Posterior vena cava (tissue), 2 donors: Measurements from ENCODE around the gene DYRK2. TPM values are rescaled to one million over a fixed set of nuclear protein-coding genes. Genes with fewer than 3 reads are reported as not detected.

Experiments used
- DNase-seq: peaks from one replicate; pipeline ENCODE4 v3.0.0-alpha.2; 2020; ENCODE audit warnings: low spot score
- intact Hi-C, 2 donors: fragments of 100-400 bp; cut with DNase I; formaldehyde crosslinking; loops; one replicate each; pipeline versions ENCODE4 v1.14.1 to v1.14.2; 2022 to 2023
- total RNA-seq, 2 donors: library from RNA; stranded (reverse); fragmentation: NEBNext Ultra II Directional; extraction: Animal tissue kit (Norgen Biotek cat#: 25700); gene quantifications; one replicate each; pipeline ENCODE4 v1.2.1, GENCODE V29; 2021
- donor health status: DM: yes; HTN: yes; CAD: no.
- donor health status: DM: yes; HTN: yes; CAD: no.

Gene DYRK2
- total RNA-seq, 2 donors from 2014 or later: 44.3 to 47.8 TPM

DNA sequence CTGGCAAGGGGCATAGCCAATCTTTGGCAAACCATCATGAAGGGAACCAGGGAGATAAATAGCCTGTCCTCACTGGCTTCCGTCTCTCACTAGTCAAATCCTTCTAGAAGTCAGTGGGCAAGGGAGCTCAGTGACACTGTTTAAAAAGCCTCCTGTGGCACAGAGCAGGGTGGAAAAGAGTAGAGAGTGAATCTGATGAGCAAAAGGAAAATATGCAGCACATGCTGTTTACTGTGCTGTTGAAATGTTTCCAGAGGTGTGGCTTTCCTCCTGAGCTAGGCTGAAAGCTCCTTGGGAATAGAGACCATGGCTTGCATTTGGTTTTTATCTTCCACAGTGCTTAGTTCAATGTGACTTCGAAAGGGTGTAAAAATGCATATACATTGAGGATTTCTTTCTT is 7.7 kb upstream of the DYRK2 start:
- no peak for DNase-seq
- intact Hi-C loops: loop anchor here (10.0 kb wide), 2 partner anchors 186 to 206 kb away; no protein-coding TSS in a partner anchor

DNA sequence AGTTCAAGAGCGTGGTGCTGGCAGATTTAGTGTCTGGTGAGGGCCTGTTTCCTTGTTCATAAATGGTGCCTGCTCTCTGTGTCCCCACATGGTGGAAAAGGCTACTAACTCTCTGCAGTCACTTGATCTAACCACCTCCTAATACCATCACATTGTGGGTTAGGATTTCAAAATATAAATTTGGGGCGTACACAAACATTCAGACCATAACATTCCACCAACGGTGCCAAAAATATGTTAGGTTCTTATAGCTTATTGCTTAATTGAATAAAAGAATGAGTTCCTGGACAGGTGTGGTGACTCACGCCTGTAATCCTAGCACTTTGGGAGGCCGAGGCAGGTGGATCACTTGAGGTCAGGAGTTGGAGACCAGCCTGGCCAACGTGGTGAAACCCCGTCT is 3.4 kb upstream of the DYRK2 start:
- intact Hi-C loops: loop anchor here (5.0 to 10.0 kb wide), 5 partner anchors 190 to 297 kb away; no protein-coding TSS in a partner anchor

GRCh38 chr12:67645601-67646000 is 2.9 kb upstream of the DYRK2 start:
- no peak for DNase-seq
- intact Hi-C loops: loop anchor here (5.0 to 10.0 kb wide), 5 partner anchors 191 to 297 kb away; no protein-coding TSS in a partner anchor

More for the DNA sequence above, 3.4 kb upstream of the DYRK2 start:
- DNase-seq: no peak

GRCh38 chr12:67646775-67647174 is 1.8 kb upstream of the DYRK2 start:
- intact Hi-C loops: loop anchor here (5.0 to 10.0 kb wide), 5 partner anchors 192 to 296 kb away; no protein-coding TSS in a partner anchor
- DNase-seq: no peak

GRCh38 chr12:67647181-67647798 is 1.3 kb upstream of the DYRK2 start:
- intact Hi-C loops: loop anchor here (5.0 to 10.0 kb wide), 5 partner anchors 192 to 295 kb away; no protein-coding TSS in a partner anchor
- DNase-seq: peak; percentile 79

DNA sequence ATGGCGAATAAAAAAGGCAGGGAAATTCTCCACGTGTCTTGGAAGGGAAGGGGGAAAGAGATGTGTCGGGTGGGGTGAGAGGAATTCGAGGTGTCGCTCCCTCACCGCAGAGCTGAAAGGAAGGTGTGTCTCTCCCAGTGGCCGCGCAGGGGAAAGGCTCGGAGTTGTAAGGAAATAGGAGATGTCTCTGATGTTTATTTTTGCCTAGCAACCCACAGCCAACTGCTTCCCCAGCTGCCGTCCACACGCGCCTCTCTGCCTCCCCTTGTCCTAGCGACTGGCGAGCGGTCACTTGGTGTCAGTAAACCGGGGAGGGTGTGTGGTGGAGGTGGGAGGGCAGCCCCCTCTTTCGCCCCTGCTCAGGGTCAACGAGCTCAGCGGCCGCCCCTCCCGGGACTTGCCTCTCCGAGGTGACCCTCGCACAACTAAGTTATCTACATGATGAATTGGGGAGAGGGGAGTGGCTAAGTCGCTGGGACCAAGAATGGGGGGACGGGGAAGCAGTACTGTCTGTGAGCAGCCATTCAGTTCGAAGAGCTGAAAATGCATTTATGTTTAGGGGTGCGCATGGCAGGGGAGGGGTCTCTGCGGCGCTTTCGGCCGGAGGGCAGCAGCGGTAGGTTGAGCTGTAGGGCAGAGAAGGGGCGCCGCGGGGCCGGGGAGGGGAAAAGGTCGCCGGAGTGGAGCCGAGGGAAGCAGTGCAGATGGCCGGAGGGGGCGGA is 585 bp upstream of the DYRK2 start:
- peak; percentile 94 for DNase-seq
- intact Hi-C loops: loop anchor here (5.0 to 10.0 kb wide), 5 partner anchors 193 to 294 kb away; no protein-coding TSS in a partner anchor

GRCh38 chr12:67649261-67649569 is 670 bp downstream of the DYRK2 start:
- intact Hi-C loops: loop anchor here (5.0 to 10.0 kb wide), 5 partner anchors 194 to 293 kb away; no protein-coding TSS in a partner anchor
- DNase-seq: peak; percentile 81

GRCh38 chr12:67649570-67650387 is 1.2 kb downstream of the DYRK2 start:
- peak; percentile 83 for DNase-seq
- intact Hi-C loops: loop anchor here (5.0 to 10.0 kb wide), 6 partner anchors 145 to 293 kb away; no protein-coding TSS in a partner anchor

GRCh38 chr12:67650388-67651131 is 2.0 kb downstream of the DYRK2 start:
- DNase-seq: no peak
- intact Hi-C loops: loop anchor here in 1 of 2 donors (10.0 kb wide), 1 partner anchor 144 kb away; no protein-coding TSS in a partner anchor

- DNase-seq: no peak
- intact Hi-C loops: loop anchor here in 1 of 2 donors (10.0 kb wide), 1 partner anchor 144 kb away; no protein-coding TSS in a partner anchor
Measured at GRCh38 chr12:67651132-67651695, 2.7 kb downstream of the DYRK2 start.

- intact Hi-C loops: loop anchor here in 1 of 2 donors (10.0 kb wide), 1 partner anchor 139 kb away; no protein-coding TSS in a partner anchor
- no peak for DNase-seq
Measured at GRCh38 chr12:67655829-67656228, 7.3 kb downstream of the DYRK2 start.

DNA sequence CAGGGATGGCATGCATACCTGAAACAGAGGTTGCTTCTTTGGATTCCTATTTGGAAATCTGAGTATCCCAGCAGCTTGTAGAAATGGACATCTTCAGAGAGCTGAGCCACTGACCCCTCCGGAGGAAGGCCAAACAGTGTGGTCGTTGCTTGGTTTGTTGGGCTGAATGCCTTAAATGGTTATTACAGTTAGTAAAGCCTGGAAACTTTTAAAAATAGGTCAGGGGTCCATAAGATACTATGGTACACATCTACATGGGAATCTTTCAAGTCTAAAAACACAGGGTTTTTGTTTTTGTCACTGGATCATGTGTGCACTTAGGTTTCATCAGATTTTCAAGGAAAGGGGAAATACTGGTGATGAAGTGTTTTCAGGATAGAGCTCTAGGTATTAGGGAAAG is 7.7 kb downstream of the DYRK2 start:
- intact Hi-C loops: loop anchor here in 1 of 2 donors (10.0 kb wide), 1 partner anchor 139 kb away; no protein-coding TSS in a partner anchor
- DNase-seq: no peak

GRCh38 chr12:67658486-67658885 is 9.9 kb downstream of the DYRK2 start:
- intact Hi-C loops: loop anchor here in 1 of 2 donors (10.0 kb wide), 1 partner anchor 136 kb away; no protein-coding TSS in a partner anchor
- DNase-seq: no peak

- DNase-seq: no peak
- intact Hi-C loops: loop anchor here in 1 of 2 donors (10.0 kb wide), 1 partner anchor 136 kb away; no protein-coding TSS in a partner anchor
Measured at GRCh38 chr12:67659292-67659691, 10.7 kb downstream of the DYRK2 start.

DNA sequence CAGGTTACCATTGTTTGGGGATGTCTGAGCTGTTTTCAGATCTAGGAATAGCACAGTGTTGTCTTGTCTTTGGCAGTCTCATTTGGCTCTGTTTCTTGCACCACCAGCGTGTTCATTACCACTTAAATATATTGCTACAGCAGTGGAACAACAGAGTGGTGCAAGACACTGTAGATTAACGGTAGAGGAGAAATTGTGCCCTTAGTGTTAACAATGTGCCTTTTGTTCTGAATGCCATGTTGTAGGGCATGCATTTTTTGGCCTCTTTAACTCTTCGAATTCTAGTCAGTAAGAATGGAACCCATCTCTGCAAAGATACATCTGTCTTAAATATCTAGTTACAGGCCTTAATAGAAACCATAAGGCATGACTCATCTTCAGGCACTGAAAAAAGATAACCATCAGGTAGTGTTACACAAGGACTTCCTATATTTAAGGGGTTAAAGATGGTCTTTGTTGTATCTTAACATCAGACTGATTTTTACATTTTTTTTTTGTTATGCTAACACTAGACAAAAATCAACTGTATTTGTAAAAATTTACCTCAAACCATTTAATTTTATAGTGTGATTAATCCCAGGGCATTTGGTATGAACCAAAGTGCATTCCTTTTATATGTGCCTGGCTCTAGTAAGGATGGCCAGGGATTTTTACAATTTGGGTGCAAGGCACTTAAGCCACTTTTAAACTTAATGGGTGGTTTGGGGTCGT is 12.9 kb downstream of the DYRK2 start:
- no peak for DNase-seq
- intact Hi-C loops: loop anchor here in 1 of 2 donors (10.0 kb wide), 1 partner anchor 53 kb away; no protein-coding TSS in a partner anchor

DNA sequence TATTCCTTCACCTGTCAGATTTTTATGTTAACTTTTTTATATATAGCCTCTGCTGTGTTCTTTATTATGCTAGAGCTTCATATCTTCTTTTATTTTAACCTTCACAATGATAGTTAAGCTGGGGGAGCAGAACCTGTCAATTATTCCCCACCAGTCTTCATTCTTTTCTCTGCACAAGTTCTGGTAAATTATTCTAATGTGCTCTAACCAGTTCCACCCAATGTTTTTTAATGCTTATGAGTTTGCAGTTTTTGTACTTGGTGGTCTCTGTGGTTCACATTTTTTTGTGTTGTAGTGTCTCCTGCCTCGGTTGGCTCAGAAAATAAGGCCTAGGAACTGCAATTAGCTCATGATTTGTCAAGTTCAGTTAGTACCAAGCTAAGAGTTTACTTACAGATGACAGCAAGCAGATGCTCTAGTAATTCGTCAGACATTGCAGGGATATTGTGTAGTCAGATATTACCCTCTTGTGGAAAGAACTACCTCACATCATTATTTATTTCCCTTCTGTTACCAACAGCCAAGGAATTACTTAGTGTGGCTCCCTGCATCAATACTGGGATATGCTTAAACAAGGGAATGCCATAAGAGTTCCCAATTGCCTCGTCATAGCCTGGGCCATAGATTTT is 14.5 kb downstream of the DYRK2 start:
- intact Hi-C loops: loop anchor here in 1 of 2 donors (10.0 kb wide), 1 partner anchor 52 kb away; no protein-coding TSS in a partner anchor
- DNase-seq: no peak

GRCh38 chr12:67664171-67664570 is 15.6 kb downstream of the DYRK2 start:
- intact Hi-C loops: loop anchor here in 1 of 2 donors (10.0 kb wide), 1 partner anchor 51 kb away; no protein-coding TSS in a partner anchor

More at GRCh38 chr12:67664171-67664570, 15.6 kb downstream of the DYRK2 start:
- DNase-seq: no peak
